ENCODE data around the gene BMPER.

GRCh38 chr7:33973231-33974015, 68.1 kb downstream of the BMPER start:
- TF ChIP-seq FOXJ3 (CRISPR knock-in tag; IDR thresholded peaks at IDR 0.05) (no peak), GABPA (IDR thresholded peaks at IDR 0.05; ENCODE audit: low read depth) (no peak), SIN3A (IDR thresholded peaks at IDR 0.05; ENCODE audit: borderline replicate concordance, low read depth, low read length) (no peak), MAX (IDR thresholded peaks at IDR 0.05; ENCODE audit: low read depth) (no peak), CTCF (IDR thresholded peaks at IDR 0.05) (no peak; the same call in 1 of the 2 replicates), POLR2AphosphoS5 (IDR thresholded peaks at IDR 0.05; ENCODE audit: low read depth, low read length) (no peak), ELF1 (IDR thresholded peaks at IDR 0.05) (no peak), SMC3 (IDR thresholded peaks at IDR 0.05; ENCODE audit: low read depth, low read length) (no peak), USF2 (IDR thresholded peaks at IDR 0.05; ENCODE audit: borderline replicate concordance, low read depth, low read length) (no peak), RAD21 (IDR thresholded peaks at IDR 0.05; ENCODE audit: low read length) (no peak)
